HG02981 (cell line): ENCODE results near the gene SLU7.
A peak's percentile ranks its signal among the peaks of the same experiment; 100 is the strongest.

Source experiments
- ATAC-seq: cut with Tn5 transposase; IDR thresholded peaks from one replicate; pipeline ENCODE4 v1.9.1; 2021; ENCODE audit warnings: mild to moderate bottlenecking, moderate library complexity; ENCODE audit not compliant: unreplicated experiment

SLU7 gene

DNA sequence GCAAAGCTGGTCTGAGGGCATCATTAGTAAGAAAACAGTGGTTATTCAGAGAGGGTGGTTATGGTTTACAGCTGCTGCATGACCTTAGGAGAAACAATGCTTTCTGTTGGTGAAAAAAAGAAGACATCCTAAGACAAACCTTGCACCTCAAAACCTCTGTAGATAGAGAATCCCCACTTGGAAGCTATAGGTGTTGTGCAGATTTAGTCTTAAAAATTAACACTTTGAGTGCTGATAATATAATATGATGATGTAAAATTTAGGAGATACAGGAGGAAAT is 1.4 kb upstream of the SLU7 start:
- no peak for ATAC-seq

DNA sequence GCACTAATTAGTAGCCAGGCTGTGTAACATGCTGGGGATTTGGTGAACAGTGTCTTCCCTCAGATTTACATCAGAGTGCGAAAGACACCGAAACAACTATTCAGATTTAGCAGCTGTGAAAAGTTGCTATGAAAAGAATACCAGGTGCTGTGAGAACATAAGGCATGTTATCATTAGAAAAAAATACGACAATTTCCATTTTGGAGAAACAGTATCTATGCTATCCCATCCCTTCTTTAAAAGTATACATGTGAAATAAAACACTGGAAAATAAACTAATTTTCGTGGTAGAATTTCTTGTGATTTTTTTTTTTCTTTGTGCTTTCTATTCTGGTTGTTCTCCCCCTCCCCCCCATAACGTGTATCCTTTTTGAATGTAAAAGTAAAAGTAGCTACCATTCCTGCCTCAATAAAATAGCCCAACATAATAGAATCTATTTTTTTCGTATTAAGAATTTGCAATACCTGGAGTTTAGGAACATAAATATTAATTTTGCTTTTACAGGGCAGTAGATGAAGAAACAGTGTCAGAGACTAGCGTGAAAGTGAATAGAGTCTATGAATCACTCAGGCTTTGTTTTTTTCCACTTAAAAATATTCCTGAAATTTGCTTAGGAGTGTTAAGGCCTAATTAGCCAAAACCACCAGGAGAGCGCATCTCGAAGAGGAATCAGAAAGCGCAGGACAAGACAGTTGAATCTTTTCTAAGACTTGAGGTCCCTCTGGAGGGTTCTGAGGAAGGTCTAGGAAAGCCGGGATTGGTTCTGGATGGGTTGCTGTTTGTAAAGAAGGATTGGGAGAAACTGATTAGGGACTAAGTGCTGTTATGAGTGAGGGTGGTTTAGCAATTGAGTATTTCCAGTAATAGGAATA is 813 bp upstream of the SLU7 start:
- peak; percentile 33 for ATAC-seq

DNA sequence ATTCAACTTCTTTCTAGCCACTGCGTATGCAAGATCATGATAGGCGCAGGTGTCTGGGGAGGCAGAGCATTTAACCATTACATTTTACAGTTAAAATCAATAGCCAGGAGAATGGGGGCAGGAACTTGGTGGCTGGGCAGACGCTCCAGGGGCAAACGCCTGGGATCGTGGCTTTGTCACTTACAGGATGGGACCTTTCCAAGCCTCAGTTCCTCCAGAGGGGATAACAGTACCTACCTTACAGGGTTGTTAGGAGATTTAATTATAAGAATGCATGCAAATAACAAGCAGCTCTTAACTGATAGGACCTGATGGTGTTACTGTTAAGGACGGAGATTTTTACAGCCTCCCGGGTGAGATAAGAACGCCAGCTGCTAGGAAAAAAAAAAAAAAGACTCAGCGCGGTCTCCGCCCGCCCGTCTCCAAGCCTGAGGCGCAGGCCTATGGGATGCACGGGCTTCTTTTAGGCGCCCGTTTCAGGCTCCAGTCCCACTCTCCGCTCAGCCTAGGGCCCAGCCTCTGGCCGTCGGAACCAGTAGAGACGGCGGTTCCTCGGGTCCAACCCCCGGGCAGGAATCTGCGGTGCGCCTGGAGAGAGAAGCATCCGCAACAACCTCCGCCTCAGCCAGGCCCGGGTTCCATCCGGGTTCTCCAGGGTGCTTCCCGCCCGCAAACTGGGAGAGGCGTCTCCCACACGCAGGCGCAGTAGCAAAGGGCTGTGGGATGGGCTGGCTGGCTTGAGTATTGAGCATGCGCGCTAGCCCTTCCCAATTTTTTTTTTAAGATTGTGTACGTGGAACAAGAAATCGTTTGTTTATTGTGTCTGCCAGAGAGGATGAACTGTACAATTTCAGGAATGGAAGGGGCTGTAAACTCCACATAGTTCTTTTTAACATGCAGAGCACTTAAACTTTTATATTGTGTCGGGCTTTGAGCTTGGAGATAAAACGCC is 19.2 kb downstream of the SLU7 start, which contains the start of gene FAM200C:
Gene FAM200C, minus strand, starts transcription at position 653 of the 952 bp plus-strand sequence. CDS start 4,564 bp downstream, outside the sequence.
- ATAC-seq, result peak; percentile 83

DNA sequence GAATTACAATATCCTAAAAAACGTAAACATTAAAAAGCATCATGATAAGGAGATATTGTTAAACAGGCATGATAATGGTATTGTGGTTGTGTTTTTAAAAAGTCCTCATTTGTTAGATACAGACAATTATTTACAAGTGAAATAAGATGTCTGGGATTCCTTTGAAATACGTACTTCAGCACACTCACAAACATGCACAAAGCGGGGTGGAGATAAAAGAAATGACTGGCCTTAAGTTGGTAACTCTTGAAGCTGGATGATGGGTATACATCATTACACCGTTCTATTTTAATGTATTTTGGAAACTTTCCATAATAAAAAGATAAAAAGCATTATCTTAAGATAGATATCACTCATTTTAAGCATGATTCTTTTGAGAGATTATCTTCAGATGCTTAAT is 20.1 kb downstream of the SLU7 start:
- no peak for ATAC-seq

DNA sequence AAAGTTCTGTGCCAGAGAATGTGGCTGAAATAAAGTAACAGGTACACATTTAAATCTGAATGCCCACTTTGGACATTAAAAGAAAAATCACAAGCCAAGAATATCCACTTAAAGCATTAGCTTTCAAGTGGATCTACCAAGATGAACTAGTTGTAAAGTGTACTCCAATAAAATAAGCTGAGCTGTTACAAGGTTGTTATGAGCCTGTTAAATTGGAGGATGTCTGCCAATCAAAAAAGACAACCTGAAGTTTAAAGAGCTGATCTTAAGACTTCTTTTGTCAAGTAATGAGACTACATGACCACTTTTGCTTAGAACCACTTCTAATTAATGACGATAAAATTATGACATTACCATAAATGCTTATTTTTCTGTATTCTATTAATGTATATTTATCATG is 21.4 kb downstream of the SLU7 start:
- ATAC-seq, result no peak

DNA sequence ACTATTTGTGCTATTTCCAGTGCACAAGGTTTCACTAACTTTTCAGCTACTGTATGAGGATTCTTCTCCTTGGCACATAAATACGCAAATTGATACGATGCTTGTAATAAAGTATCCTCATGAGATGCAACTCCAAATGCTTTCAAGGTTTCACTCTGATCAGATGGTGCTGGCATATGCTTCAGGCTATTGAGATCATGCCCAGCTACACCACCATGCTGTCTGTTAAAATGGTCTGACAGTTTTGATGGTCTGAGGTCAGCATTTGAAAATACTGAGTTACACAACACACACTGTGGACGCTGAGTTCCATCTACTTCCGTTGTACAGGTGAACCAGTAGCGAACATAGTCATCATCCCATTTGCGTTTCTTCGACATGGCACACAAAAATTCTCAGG is 23.8 kb downstream of the SLU7 start:
- ATAC-seq, result no peak

DNA sequence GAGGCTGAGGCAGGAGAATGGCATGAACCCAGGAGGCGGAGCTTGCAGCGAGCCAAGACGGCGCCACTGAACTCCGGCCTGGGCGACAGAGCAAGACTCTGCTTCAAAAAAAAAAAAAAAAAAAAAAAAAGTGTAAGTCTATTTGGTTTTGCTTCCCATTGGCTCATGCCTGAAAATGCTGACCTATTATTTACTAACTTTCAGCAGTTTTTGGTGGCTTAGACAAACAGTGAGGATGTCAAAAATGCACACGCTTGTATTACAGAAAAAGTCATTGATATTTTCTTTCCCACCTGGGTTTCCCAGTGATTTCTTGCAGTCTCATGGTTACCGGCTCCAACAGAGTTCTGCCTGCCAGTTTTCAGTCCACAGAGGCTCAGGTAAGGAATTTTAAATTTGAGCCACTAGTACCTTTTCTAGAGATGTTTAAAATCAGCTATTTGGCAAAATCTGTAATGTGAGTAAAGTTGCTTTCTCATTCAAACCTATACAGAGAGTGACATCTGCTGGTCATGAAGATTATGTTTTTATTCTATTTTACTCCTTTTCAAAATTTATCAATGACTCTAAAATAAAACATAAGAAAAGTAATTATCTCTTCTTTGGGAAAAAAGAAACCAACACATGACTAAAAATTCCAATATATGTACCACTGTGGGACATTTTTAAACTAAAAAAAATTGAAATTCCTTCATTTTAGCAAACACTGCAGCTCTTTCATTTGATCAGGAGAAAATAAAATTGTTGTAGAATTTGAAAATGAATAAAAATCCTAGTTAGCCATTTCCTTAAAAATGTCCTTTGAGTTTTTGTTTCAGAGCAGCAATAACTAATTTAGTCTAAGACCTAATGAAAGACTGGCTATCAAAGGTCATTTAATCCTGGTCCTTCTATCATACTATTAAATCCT is 27.8 kb downstream of the SLU7 start:
- ATAC-seq, result no peak

DNA sequence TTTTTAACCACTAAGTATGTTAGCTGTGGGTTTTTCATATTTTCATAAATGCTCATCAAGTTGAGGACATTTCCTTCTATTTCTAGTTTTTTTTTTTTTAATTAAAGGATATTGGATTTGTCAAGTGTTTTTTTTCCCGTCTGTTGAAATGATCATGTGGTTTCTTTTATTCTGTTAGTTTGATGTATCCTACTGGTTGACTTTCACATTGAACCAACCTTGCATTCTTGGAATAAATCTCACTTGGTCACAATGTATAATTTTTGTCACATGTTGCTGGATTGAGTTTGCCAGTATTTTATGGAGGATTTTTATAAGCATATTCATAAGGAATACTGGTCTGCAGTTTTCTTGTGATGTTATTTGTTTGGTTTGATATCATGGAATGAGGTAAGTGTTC is 31.4 kb downstream of the SLU7 start:
- no peak for ATAC-seq

DNA sequence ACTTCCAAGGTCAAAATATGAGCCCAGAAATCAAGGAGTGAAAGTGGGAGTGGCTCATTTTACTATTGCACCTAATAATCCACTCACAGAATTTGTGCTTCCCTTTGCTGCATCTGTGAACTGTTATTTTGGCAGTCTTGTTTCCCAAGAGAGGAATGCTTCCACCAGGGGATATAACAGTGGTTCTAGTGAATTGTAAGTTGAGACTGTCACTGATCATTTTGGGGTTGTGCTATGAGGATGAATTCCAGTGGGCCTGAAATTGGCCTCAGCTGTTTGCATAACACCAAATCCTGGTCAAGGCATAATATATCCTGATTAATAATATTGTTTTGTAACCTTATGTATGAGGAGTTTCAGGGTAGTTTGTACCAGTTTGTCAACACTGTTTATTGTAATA is 33.4 kb downstream of the SLU7 start:
- ATAC-seq, result no peak

DNA sequence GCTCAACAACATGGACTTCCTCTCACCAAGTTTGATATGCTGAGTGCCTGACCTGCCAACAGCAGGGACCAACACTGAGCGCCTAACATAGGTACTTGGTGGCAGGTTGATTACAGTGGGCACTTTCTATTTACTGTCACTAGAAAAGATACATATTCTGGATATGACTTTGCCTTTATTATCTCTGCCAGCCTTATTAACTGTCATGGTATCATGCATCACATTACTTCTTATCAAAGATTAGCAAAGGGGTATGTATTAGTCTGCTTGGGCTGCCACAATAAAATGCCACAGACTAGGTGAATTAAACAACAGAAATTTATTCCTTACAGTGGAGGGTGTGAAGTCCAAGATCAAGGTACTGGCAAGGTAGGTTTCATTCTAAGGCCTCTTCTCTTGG is 34.2 kb downstream of the SLU7 start:
- no peak for ATAC-seq

DNA sequence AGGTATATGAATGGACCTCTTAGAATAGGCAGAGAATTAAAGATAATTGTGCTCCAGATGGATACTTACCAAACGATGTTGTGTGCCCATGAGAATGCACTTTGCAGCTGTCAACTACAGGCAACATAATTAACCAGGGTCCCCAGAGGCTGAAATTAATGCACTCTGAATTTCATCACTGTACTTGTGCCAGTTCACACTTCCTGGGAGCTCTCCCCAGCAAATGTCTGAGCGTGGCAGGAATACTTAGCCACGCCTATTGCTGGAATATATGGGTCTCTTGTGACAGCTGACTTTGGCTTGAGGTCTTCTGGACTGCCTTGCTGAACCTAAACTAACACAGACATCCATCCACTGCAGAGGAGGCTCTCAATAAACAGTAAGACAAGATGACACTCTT is 36.5 kb downstream of the SLU7 start:
- no peak for ATAC-seq

DNA sequence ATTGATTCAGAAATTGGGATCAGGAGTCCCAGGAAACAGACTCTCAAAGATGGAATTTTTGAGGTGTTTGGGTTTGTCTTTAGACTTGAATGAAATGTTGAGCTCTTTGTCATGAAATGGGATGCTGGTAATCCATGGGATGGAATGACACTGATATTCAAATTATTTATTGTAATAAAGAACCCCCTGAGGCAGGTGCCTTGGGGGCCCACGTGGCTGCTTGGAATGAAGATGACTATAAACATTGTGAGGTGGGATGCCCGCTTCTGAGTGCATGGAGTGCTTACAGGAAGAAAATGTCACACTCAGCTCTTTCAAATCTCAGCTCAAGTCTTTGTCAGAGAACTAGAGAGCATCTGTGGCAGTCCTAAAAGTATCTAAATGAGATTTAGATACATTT is 38.8 kb downstream of the SLU7 start:
- no peak for ATAC-seq

DNA sequence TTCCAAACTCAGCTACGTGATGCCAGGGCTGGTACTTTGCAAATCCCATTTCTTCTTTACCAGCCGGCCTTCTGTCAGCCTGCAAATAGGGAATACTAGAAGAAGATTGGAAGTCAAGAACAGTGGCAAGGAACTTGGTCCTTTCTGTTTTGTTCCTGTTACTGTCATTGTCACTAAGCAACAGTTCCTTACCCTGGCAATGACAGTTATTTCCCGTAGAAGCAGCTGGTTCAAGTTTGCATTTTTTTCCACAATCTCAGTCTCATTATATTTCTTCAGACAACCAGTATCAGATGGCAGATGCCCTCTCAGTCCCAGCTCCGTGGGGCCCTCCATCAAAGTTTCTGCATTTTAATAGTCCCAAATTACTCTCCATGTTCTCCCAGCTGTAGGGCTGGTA is 39.4 kb downstream of the SLU7 start:
- no peak for ATAC-seq

DNA sequence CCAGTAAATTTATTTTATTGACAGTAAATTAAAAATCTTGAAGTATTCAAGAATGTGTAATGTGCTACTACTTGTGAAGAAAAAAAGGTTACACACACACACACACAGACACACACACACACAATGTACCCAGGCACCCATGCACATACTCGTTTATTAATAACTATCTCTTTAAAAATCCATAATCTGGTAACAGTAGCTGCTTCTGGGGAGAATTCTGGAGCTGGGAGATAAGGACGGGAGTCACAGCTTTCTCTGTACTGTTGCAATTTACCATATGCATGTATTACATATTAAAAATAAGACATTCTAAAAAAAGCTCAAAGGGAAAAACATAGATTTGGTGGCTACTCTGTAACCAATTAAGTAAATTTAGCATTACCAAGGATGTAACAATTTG is 40.6 kb downstream of the SLU7 start:
- ATAC-seq, result no peak

DNA sequence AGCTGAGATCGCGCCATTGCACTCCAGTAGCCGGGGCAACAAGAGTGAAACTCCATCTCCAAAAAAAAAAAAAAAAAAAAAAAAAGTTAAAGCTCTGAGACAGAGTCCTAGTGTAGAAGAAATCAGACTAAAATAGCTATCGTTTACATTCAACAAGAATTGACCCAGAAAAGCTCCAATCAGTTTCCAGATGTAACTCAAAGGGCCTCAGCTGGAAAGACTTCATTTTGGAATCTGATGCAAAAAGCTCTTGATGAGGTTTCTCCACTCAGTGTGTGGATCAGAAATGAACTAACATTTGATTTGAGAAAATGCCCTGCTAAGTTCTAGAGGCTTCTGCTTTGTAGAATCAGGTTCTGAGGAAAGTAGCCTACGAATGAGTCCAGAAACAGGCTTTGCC is 41.2 kb downstream of the SLU7 start:
- no peak for ATAC-seq

DNA sequence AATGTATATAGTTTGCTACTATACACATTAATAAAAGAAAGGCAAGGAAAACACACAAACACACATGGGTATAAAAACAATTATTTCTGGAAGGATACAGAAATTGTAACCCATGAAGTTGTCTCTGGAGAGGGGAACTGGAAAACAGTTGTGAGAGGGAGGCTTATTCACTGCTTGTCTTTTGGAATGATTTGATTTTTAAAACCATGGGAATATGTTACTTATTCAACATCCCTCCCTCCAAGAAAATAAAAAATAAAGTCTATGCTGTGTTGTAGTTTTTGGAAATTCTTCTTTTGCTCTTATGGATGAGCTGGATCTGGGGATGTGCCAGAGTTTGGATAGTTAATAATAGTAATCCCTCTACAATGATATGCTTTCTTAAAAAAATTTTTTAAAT is 42.5 kb downstream of the SLU7 start:
- no peak for ATAC-seq

DNA sequence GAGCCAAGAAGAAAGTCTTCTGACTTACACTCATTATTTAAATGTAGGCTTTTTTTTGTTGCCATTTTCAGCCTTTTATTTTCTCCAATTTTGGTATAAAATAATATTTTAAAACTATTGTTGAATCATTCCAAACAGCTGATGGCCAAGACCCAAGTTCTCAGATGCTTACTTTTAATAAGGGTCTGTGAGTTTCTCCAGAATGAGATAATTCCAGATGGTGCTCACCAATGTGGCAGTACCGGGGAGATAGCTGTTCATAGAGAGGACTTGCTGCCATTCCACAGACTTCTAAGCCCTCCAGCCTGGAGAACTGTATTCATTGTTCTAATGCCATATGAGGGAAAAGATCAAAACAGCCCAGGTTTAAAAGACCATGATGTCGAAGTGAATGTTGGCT is 43.2 kb downstream of the SLU7 start:
- ATAC-seq, result no peak

DNA sequence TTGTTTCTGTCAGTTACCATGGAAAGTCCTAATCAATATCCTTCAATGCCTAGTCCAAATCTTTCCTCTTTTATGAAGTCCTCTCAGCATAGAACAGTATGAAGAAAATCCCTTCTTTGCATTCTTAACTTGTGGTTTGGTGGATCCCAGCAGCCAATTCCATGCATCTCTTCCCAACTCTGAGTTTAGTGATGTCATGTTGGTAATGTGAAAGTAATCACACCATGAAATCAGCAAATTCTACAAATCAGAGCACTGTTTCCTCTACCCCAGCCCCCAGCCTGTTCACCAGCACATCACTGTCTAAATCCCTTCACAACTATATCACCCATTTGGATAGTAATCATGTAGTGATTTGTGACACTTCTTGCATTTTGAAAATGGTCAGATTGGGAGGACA is 43.7 kb downstream of the SLU7 start:
- no peak for ATAC-seq

DNA sequence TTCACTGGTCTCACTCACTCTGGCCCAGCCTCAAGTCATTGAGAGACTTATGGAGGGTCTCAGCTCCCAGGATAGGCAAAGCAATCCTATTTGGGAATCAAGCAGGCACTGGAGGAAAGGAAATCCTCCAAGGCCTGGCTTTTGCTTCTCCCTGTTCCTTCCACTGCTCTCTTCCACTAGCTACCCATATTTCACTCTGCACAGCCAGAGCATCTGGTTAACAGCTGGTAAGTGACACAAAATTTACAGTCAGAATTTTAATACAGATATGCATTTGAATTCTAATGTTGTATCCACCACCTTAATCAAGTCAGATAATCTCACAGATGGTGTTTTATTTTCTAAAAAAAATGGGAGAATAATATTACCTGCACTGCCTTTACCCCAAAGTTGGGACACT is 47.6 kb downstream of the SLU7 start:
- ATAC-seq, result no peak

DNA sequence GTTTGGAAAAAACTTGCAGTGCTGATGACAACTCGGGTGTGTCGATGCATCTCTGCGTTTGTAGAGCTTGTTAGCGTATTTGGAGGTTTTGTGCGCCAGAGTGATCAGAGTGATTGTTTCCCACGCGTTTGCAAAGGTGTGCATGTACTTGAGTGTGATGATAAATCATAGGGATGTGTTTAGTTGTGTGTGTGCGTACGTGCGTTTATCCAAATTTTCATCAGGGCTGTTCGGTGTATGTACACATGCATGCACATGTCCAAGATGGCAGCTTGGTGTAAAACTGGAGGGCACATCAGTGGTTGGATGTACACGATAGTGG is 48.2 kb downstream of the SLU7 start:
- ATAC-seq, result no peak

DNA sequence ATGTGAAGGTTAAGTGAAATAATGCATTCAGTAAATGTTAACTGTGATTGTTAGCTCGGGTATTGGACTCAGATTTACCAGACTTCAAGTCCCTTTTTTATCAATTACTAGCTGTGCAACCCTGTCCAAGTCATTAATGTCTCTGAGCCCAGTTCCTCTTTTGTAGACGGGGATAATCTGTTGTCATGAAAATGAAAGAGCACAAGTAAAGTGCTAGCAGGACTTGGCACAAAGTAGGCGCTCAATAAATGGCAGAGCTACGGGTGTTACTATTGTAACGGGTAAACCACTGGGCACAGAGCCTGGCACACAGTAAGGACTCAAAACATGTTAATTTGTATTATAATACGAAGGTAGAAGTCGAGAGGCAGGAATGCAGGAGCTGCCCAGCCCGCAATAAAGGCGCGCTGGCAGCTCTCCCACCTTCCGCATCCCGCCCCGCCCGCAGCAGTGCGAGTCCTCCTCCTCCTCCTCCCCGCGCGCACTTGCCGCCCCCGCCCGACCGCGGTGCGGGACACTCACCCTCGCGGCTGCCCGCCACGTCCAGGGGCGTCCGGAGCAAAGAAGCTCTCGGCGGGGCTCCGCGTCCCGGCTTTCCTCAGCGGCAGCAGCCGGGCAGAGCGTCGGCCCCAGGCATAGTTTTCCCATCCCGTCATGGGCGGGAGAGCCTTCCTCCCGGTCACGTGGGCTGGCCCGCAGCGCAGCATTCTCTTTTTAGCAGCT is 48.7 kb downstream of the SLU7 start, which contains the start of gene C1QTNF2:
Gene C1QTNF2, minus strand, starts transcription at position 637 of the 723 bp plus-strand sequence. CDS start 15,615 bp downstream, outside the sequence.
- ATAC-seq, result no peak
